Ovary (tissue), 9 donors: ENCODE measurements around the gene CAMSAP1. TPM values are rescaled to one million over a fixed set of nuclear protein-coding genes. Genes with fewer than 3 reads are reported as not detected.
"Not testable (repeated sequence)": the region's sequence is repeated elsewhere in the genome, so short reads cannot be mapped to it uniquely, and the experiment has no call there.

Experiments used
- DNase-seq, 5 donors: peaks; one replicate each; pipeline ENCODE4 v3.0.0-alpha.2; 2019 to 2020
- H3K27ac ChIP-seq, 2 donors: fragments of 200-600 bp; one replicate each; pipeline versions ENCODE4 v1.5.1 to v1.8.0; 2019 to 2022
- H3K27me3 ChIP-seq: fragments of 200-600 bp; one replicate; pipeline ENCODE4 v1.8.0; 2022
- H3K36me3 ChIP-seq: fragments of 200-600 bp; sonication (generic); one replicate; pipeline ENCODE4 v1.5.1; 2019
- H3K4me1 ChIP-seq: one replicate; pipeline ENCODE4 v1.8.1; 2013; ENCODE audit warnings: mild to moderate bottlenecking, moderate library complexity; ENCODE audit not compliant: insufficient read depth
- H3K4me3 ChIP-seq: fragments of 200-600 bp; sonication (generic); one replicate; pipeline ENCODE4 v1.5.1; 2017
- H3K9me3 ChIP-seq, 2 donors: fragments of 200-600 bp in 1 of 2; sonication (generic) in 1 of 2; one replicate each; pipeline versions ENCODE4 v1.5.1 to v1.8.1; 2013 to 2019; ENCODE audit warnings: mild to moderate bottlenecking in 1 of 2, moderate library complexity in 1 of 2
- CTCF ChIP-seq, 3 donors: fragments of 450-650 bp in 2 of 3; fragments of 200-600 bp in 1 of 3; IDR thresholded peaks; one replicate each; pipeline versions ENCODE4 v1.5.1 to v1.8.0; 2016 to 2022; ENCODE audit warnings: antibody characterized with exemption in 3 of 3, mild to moderate bottlenecking in 1 of 3
- EP300 ChIP-seq: sonication (generic); formaldehyde crosslinking; IDR thresholded peaks from one replicate; pipeline ENCODE4 v1.6.1; 2017; ENCODE audit warnings: antibody characterized with exemption
- POLR2A ChIP-seq: fragments of 450-650 bp; IDR thresholded peaks from one replicate; pipeline ENCODE4 v1.6.1; 2017; ENCODE audit warnings: antibody characterized with exemption, mild to moderate bottlenecking, moderate library complexity
- WGBS, 3 donors: extraction: QIAGEN DNeasy Blood & Tissue Kit in 1 of 3; methylation state at CpG; one replicate each; pipeline versions ENCODE4 v1.1.5 to v1.1.7; 2013 to 2017; 5-methylcytosine and 5-hydroxymethylcytosine counted together
- intact Hi-C, 4 donors: fragments of 100-400 bp; cut with DNase I; formaldehyde crosslinking; loops; one replicate each; pipeline versions ENCODE4 v1.11.0 to v1.15.1; 2022 to 2023
- polyA plus RNA-seq, 2 donors: library from polyadenylated mRNA; stranded (reverse); fragments of 200-250 nt in 1 of 2; fragments of 350-450 nt in 1 of 2; fragmentation: Illumina TruSeq in 1 of 2; extraction: RNeasy Lipid Tissue Mini Kit (QIAGEN cat#74804) in 1 of 2; gene quantifications; one replicate each; pipeline ENCODE4 v1.2.3, GENCODE V29; 2013 to 2014
- total RNA-seq, 7 donors: library from RNA; depleted of rRNA in 2 of 7; stranded (reverse); fragments of >200 nt in 2 of 7; fragmentation: NEBNext Ultra II Directional in 3 of 7; extraction: Animal tissue kit (Norgen Biotek cat#: 25700) in 3 of 7; gene quantifications; one replicate each; pipeline versions ENCODE4 v1.1.0 to v1.2.4, GENCODE V29; 2016 to 2023
- donor health status: DM: no; HTN: no; CAD: no; lungs with moderate emphysema.
- donor health status: DM: no; HTN: no; CAD: no.
- donor health status: Bipolar disorder and iron deficiency.
- donor health status: DM: yes; HTN: yes; CAD: no.
- donor health status: DM: no; HTN: no; CAD: no.
- donor health status: DM: yes; HTN: yes; CAD: no.

Gene CAMSAP1
- total and polyA plus RNA-seq, 9 donors = 9.4 to 62.6 (median 38.0) TPM

- WGBS, 3 donors = 85 to 92% (median 86%) methylated on average over 4 of the region's 4 CpGs
- Histone ChIP-seq H3K4me1 (peaks cover 9% of the 10 kb centered on the region), H3K27me3 (no peaks in the 10 kb centered on the region), H3K9me3 (no peaks in the 10 kb centered on the region), H3K4me3 (no peak overlapping the region), H3K27ac (no peak overlapping the region), H3K36me3 (no peaks in the 10 kb centered on the region)
- TF ChIP-seq EP300 = no peak
- TF ChIP-seq CTCF (IDR thresholded peaks at IDR 0.05) = no peak
- no peak for TF ChIP-seq POLR2A
- intact Hi-C loops = no loop called here
- no peak for DNase-seq
These were observed 12.0 kb downstream of the CAMSAP1 start for GRCh38 chr9:135895202-135895848.

GRCh38 chr9:135893104-135893503, 14.2 kb downstream of the CAMSAP1 start:
- Histone ChIP-seq H3K27ac (no peak overlapping the region), H3K9me3 (no peaks in the 10 kb centered on the region), H3K4me3 (no peak overlapping the region), H3K27me3 (no peaks in the 10 kb centered on the region), H3K36me3 (no peaks in the 10 kb centered on the region), H3K4me1 (peaks cover 18% of the 10 kb centered on the region)
- intact Hi-C loops = no loop called here
- WGBS, 3 donors = 92 to 95% (median 92%) methylated on average over 1 of the region's 1 CpG
- TF ChIP-seq EP300 (no peak), CTCF (IDR thresholded peaks at IDR 0.05) (no peak), POLR2A (no peak)
- no peak for DNase-seq

- H3K4me1 ChIP-seq = peaks cover 23% of the 10 kb centered on the region
- H3K4me3 ChIP-seq, H3K27ac ChIP-seq, intact Hi-C loops, H3K27me3 ChIP-seq, H3K36me3 ChIP-seq, H3K9me3 ChIP-seq, DNase-seq: not testable (repeated sequence)
- WGBS, 3 donors = 91 to 94% (median 91%) methylated on average over 6 of the region's 6 CpGs
These were observed 15.0 kb downstream of the CAMSAP1 start for GRCh38 chr9:135892327-135892726.

GRCh38 chr9:135891027-135891631, 16.2 kb downstream of the CAMSAP1 start:
- H3K9me3 ChIP-seq = no peaks in the 10 kb centered on the region
- no peak overlapping the region for H3K4me3 ChIP-seq
- no peak overlapping the region for H3K27ac ChIP-seq
- 62 to 66% (median 63%) methylated on average over 8 of the region's 8 CpGs for WGBS, 3 donors
- no peaks in the 10 kb centered on the region for H3K27me3 ChIP-seq
- no peak for TF ChIP-seq CTCF (IDR thresholded peaks at IDR 0.05)
- no peak for TF ChIP-seq POLR2A
- no peak for TF ChIP-seq EP300
- H3K4me1 ChIP-seq = peaks cover 29% of the 10 kb centered on the region
- H3K36me3 ChIP-seq = no peaks in the 10 kb centered on the region
- DNase-seq = no peak
- intact Hi-C loops = no loop called here
